Adrenal gland (tissue), 5 donors: ENCODE measurements around the gene NKAIN2.

Experiments
- CTCF ChIP-seq, 6 experiments: fragments of 450-650 bp in 4 of 6; fragments of 200-600 bp in 2 of 6; sonication (generic) in 1 of 6; IDR thresholded peaks; 1 replicate in 5 of 6; 2 replicates in 1 of 6; pipeline versions ENCODE4 v1.5.1 to v1.8.0; 2016 to 2021; ENCODE audit warnings: antibody characterized with exemption in 6 of 6, mild to moderate bottlenecking in 2 of 6, moderate library complexity in 1 of 6
- POLR2A ChIP-seq, 2 donors: fragments of 450-650 bp; IDR thresholded peaks; one replicate each; pipeline ENCODE4 v1.6.1; 2017; ENCODE audit warnings: antibody characterized with exemption in 2 of 2, mild to moderate bottlenecking in 2 of 2, moderate library complexity in 1 of 2
- donor health status: DM: no; HTN: no; CAD: no.

GRCh38 chr6:124131779-124132178, 328.1 kb downstream of the NKAIN2 start:
- TF ChIP-seq CTCF (IDR thresholded peaks at IDR 0.05) (no peak), POLR2A (IDR thresholded peaks at IDR 0.05) (no peak)
